ENCODE measurements around the gene KDM6B.
A peak's percentile ranks its signal among the peaks of the same experiment; 100 is the strongest.

The KDM6B gene

GRCh38 chr17:7798839-7799238 lies 35.2 kb upstream of the KDM6B start:
- Histone ChIP-seq H3K36me3 (ENCODE audit: control insufficient read depth in 1 of 2, insufficient read depth in 2 of 2, low read depth in 1 of 2, low read length in 2 of 2) (no peaks in the 10 kb centered on the region), H2BK5ac (ENCODE audit: low read depth, low read length, poor library complexity, severe bottlenecking) (no peak overlapping the region), H2BK12ac (ENCODE audit: low read length in 2 of 2) (no peak overlapping the region), H3K27ac (ENCODE audit: low read length, poor library complexity, severe bottlenecking) (no peak overlapping the region), H3K9me3 (ENCODE audit: control insufficient read depth, low read length) (no peaks in the 10 kb centered on the region), H2BK15ac (ENCODE audit: low read depth, poor library complexity, severe bottlenecking) (no peak overlapping the region), H2AFZ (ENCODE audit: low read depth, low read length) (no peak overlapping the region), H3K27me3 (ENCODE audit: control insufficient read depth in 1 of 2, insufficient read depth in 1 of 2, low read length in 2 of 2) (peaks cover 20 to 44% of the 10 kb centered on the region in 2 experiments), H3K4me1 (ENCODE audit: control insufficient read depth, insufficient read depth, low read depth, low read length) (no peaks in the 10 kb centered on the region), H3K4ac (ENCODE audit: low read depth in 1 of 2, low read length in 2 of 2) (no peak overlapping the region), H3K14ac (ENCODE audit: low read length in 2 of 2) (no peak overlapping the region), H3K23ac (ENCODE audit: low read length in 2 of 2) (no peak overlapping the region), H3K4me2 (ENCODE audit: low read length, poor library complexity, severe bottlenecking) (no peak overlapping the region), H3K4me3 (ENCODE audit: insufficient read depth in 1 of 2, low read depth in 1 of 2, low read length in 2 of 2) (no peak overlapping the region), H2BK120ac (ENCODE audit: low read depth, low read length) (no peak overlapping the region), H3K18ac (ENCODE audit: low read depth in 1 of 2, low read length in 2 of 2) (no peak overlapping the region), H3K79me1 (replicated peaks; ENCODE audit: low read length, poor library complexity, severe bottlenecking) (no peaks in the 10 kb centered on the region), H2AK5ac (ENCODE audit: low read length, severe bottlenecking) (no peak overlapping the region), H4K91ac (ENCODE audit: low read length) (no peak overlapping the region), H3K9ac (ENCODE audit: low read length) (no peak overlapping the region), H4K8ac (ENCODE audit: low read length) (no peak overlapping the region)
- DNase-seq: no peak
- WGBS: 80% methylated on average over 13 of the region's 13 CpGs

GRCh38 chr17:7803981-7804380 lies 30.0 kb upstream of the KDM6B start:
- 86% methylated on average over 13 of the region's 13 CpGs for WGBS
- Histone ChIP-seq H3K18ac (ENCODE audit: low read depth in 1 of 2, low read length in 2 of 2) (no peak overlapping the region), H2AFZ (ENCODE audit: low read depth, low read length) (no peak overlapping the region), H3K4me2 (ENCODE audit: low read length, poor library complexity, severe bottlenecking) (no peak overlapping the region), H3K27ac (ENCODE audit: low read length, poor library complexity, severe bottlenecking) (no peak overlapping the region), H3K27me3 (ENCODE audit: control insufficient read depth in 1 of 2, insufficient read depth in 1 of 2, low read length in 2 of 2) (peaks cover 10 to 40% of the 10 kb centered on the region in 2 experiments), H2BK5ac (ENCODE audit: low read depth, low read length, poor library complexity, severe bottlenecking) (no peak overlapping the region), H3K79me1 (replicated peaks; ENCODE audit: low read length, poor library complexity, severe bottlenecking) (no peaks in the 10 kb centered on the region), H3K4ac (ENCODE audit: low read depth in 1 of 2, low read length in 2 of 2) (no peak overlapping the region), H3K23ac (ENCODE audit: low read length in 2 of 2) (no peak overlapping the region), H3K9me3 (ENCODE audit: control insufficient read depth, low read length) (no peaks in the 10 kb centered on the region), H3K9ac (ENCODE audit: low read length) (no peak overlapping the region), H3K36me3 (ENCODE audit: control insufficient read depth in 1 of 2, insufficient read depth in 2 of 2, low read depth in 1 of 2, low read length in 2 of 2) (no peaks in the 10 kb centered on the region), H4K91ac (ENCODE audit: low read length) (no peak overlapping the region), H3K14ac (ENCODE audit: low read length in 2 of 2) (no peak overlapping the region), H3K4me3 (ENCODE audit: insufficient read depth in 1 of 2, low read depth in 1 of 2, low read length in 2 of 2) (peak overlapping the region in 1 of 2 experiments; percentile 37), H2BK15ac (ENCODE audit: low read depth, poor library complexity, severe bottlenecking) (no peak overlapping the region), H2AK5ac (ENCODE audit: low read length, severe bottlenecking) (no peak overlapping the region), H4K8ac (ENCODE audit: low read length) (no peak overlapping the region), H3K4me1 (ENCODE audit: control insufficient read depth, insufficient read depth, low read depth, low read length) (peaks cover 1% of the 10 kb centered on the region), H2BK120ac (ENCODE audit: low read depth, low read length) (no peak overlapping the region), H2BK12ac (ENCODE audit: low read length in 2 of 2) (no peak overlapping the region)
- DNase-seq: no peak

- no peak overlapping the region for H3K4ac ChIP-seq (ENCODE audit: low read depth in 1 of 2, low read length in 2 of 2)
- H3K27me3 ChIP-seq (ENCODE audit: control insufficient read depth in 1 of 2, insufficient read depth in 1 of 2, low read length in 2 of 2): peaks cover 22 to 35% of the 10 kb centered on the region in 2 experiments
- H3K9me3 ChIP-seq (ENCODE audit: control insufficient read depth, low read length): no peaks in the 10 kb centered on the region
- 84% methylated on average over 3 of the region's 6 CpGs for WGBS
- no peak overlapping the region for H3K4me3 ChIP-seq (ENCODE audit: insufficient read depth in 1 of 2, low read depth in 1 of 2, low read length in 2 of 2)
- DNase-seq: no peak
- no peaks in the 10 kb centered on the region for H3K36me3 ChIP-seq (ENCODE audit: control insufficient read depth in 1 of 2, insufficient read depth in 2 of 2, low read depth in 1 of 2, low read length in 2 of 2)
- H2BK120ac ChIP-seq (ENCODE audit: low read depth, low read length): no peak overlapping the region
- no peak overlapping the region for H2BK5ac ChIP-seq (ENCODE audit: low read depth, low read length, poor library complexity, severe bottlenecking)
- no peak overlapping the region for H2AFZ ChIP-seq (ENCODE audit: low read depth, low read length)
- H3K79me1 ChIP-seq (replicated peaks; ENCODE audit: low read length, poor library complexity, severe bottlenecking): no peaks in the 10 kb centered on the region
- no peak overlapping the region for H3K9ac ChIP-seq (ENCODE audit: low read length)
- no peak overlapping the region for H4K91ac ChIP-seq (ENCODE audit: low read length)
- no peak overlapping the region for H3K14ac ChIP-seq (ENCODE audit: low read length in 2 of 2)
- no peak overlapping the region for H2AK5ac ChIP-seq (ENCODE audit: low read length, severe bottlenecking)
- no peak overlapping the region for H2BK12ac ChIP-seq (ENCODE audit: low read length in 2 of 2)
- no peak overlapping the region for H2BK15ac ChIP-seq (ENCODE audit: low read depth, poor library complexity, severe bottlenecking)
- no peak overlapping the region for H3K18ac ChIP-seq (ENCODE audit: low read depth in 1 of 2, low read length in 2 of 2)
- peaks cover 3% of the 10 kb centered on the region for H3K4me1 ChIP-seq (ENCODE audit: control insufficient read depth, insufficient read depth, low read depth, low read length)
- no peak overlapping the region for H3K27ac ChIP-seq (ENCODE audit: low read length, poor library complexity, severe bottlenecking)
- H3K23ac ChIP-seq (ENCODE audit: low read length in 2 of 2): no peak overlapping the region
- no peak overlapping the region for H4K8ac ChIP-seq (ENCODE audit: low read length)
- H3K4me2 ChIP-seq (ENCODE audit: low read length, poor library complexity, severe bottlenecking): no peak overlapping the region
Measured at GRCh38 chr17:7806587-7806986, 27.4 kb upstream of the KDM6B start.

- Histone ChIP-seq H3K14ac (ENCODE audit: low read length in 2 of 2) (no peak overlapping the region), H4K91ac (ENCODE audit: low read length) (no peak overlapping the region), H3K36me3 (ENCODE audit: control insufficient read depth in 1 of 2, insufficient read depth in 2 of 2, low read depth in 1 of 2, low read length in 2 of 2) (no peaks in the 10 kb centered on the region), H3K18ac (ENCODE audit: low read depth in 1 of 2, low read length in 2 of 2) (no peak overlapping the region), H3K79me1 (replicated peaks; ENCODE audit: low read length, poor library complexity, severe bottlenecking) (no peaks in the 10 kb centered on the region), H2AK5ac (ENCODE audit: low read length, severe bottlenecking) (no peak overlapping the region), H3K4me1 (ENCODE audit: control insufficient read depth, insufficient read depth, low read depth, low read length) (peaks cover 3% of the 10 kb centered on the region), H3K4me2 (ENCODE audit: low read length, poor library complexity, severe bottlenecking) (no peak overlapping the region), H4K8ac (ENCODE audit: low read length) (no peak overlapping the region), H3K4me3 (ENCODE audit: insufficient read depth in 1 of 2, low read depth in 1 of 2, low read length in 2 of 2) (no peak overlapping the region), H3K27me3 (ENCODE audit: control insufficient read depth in 1 of 2, insufficient read depth in 1 of 2, low read length in 2 of 2) (peaks cover 23 to 28% of the 10 kb centered on the region in 2 experiments), H2BK15ac (ENCODE audit: low read depth, poor library complexity, severe bottlenecking) (no peak overlapping the region), H2AFZ (ENCODE audit: low read depth, low read length) (no peak overlapping the region), H2BK120ac (ENCODE audit: low read depth, low read length) (no peak overlapping the region), H2BK12ac (ENCODE audit: low read length in 2 of 2) (no peak overlapping the region), H3K9me3 (ENCODE audit: control insufficient read depth, low read length) (no peaks in the 10 kb centered on the region), H2BK5ac (ENCODE audit: low read depth, low read length, poor library complexity, severe bottlenecking) (no peak overlapping the region), H3K9ac (ENCODE audit: low read length) (no peak overlapping the region), H3K23ac (ENCODE audit: low read length in 2 of 2) (no peak overlapping the region), H3K27ac (ENCODE audit: low read length, poor library complexity, severe bottlenecking) (no peak overlapping the region), H3K4ac (ENCODE audit: low read depth in 1 of 2, low read length in 2 of 2) (no peak overlapping the region)
- WGBS: 93% methylated on average over 21 of the region's 21 CpGs
- no peak for DNase-seq
Measured at GRCh38 chr17:7807206-7807605, 26.8 kb upstream of the KDM6B start.

Data from mesenchymal stem cell (in vitro differentiated cells and primary cell).